GM23338 (cell line): ENCODE data around the gene SCAANT1.

Experiments used
- CREB1 ChIP-seq: fragments of 250-450 bp; sonication (Bioruptor Pico); IDR thresholded peaks from 2 replicates; pipeline ENCODE4 v1.5.0; 2020; ENCODE audit warnings: low read depth, mild to moderate bottlenecking, moderate library complexity
- CTCF ChIP-seq, 2 experiments: fragments of 200-600 bp in 1 of 2; sonication (generic) in 1 of 2; conservative IDR thresholded peaks; 2 replicates each; pipeline versions ENCODE4 v1.5.1 to v1.6.1; 2016 to 2017; ENCODE audit warnings: antibody characterized with exemption in 2 of 2, low read depth in 2 of 2, mild to moderate bottlenecking in 2 of 2, moderate library complexity in 1 of 2
- ETS1 ChIP-seq: IDR thresholded peaks from 2 replicates; pipeline ENCODE4 v1.6.1; 2016; ENCODE audit warnings: antibody characterized with exemption
- EZH2 ChIP-seq: fragments of 200-600 bp; sonication (generic); IDR thresholded peaks from one replicate; pipeline ENCODE4 v1.8.0; 2017; ENCODE audit warnings: antibody characterized with exemption, mild to moderate bottlenecking, low read depth; ENCODE audit not compliant: unreplicated experiment
- EZH2phosphoT487 ChIP-seq: fragments of 200-600 bp; sonication (generic); IDR thresholded peaks from one replicate; pipeline ENCODE4 v1.8.1; 2018; ENCODE audit warnings: antibody characterized with exemption; ENCODE audit not compliant: unreplicated experiment
- JUNB ChIP-seq: IDR thresholded peaks from one replicate; pipeline ENCODE4 v1.6.1; 2016; ENCODE audit warnings: antibody characterized with exemption; ENCODE audit not compliant: unreplicated experiment
- POLR2AphosphoS5 ChIP-seq: IDR thresholded peaks from 2 replicates; pipeline ENCODE4 v1.6.1; 2016; ENCODE audit warnings: antibody characterized with exemption, low read depth
- REST ChIP-seq: IDR thresholded peaks from one replicate; pipeline ENCODE4 v1.6.1; 2018; ENCODE audit warnings: antibody characterized with exemption; ENCODE audit not compliant: unreplicated experiment
- ZNF114 ChIP-seq: fragments of 250-450 bp; sonication (Bioruptor Pico); IDR thresholded peaks from 2 replicates; pipeline ENCODE4 v1.5.0; 2020; ENCODE audit warnings: mild to moderate bottlenecking, moderate library complexity
- ZNF331 ChIP-seq: fragments of 250-450 bp; sonication (Bioruptor Pico); IDR thresholded peaks from 2 replicates; pipeline ENCODE4 v1.5.0; 2020; ENCODE audit warnings: low read depth, mild to moderate bottlenecking, moderate library complexity
- ZNF462 ChIP-seq: fragments of 250-450 bp; sonication (Bioruptor Pico); IDR thresholded peaks from 2 replicates; pipeline ENCODE4 v1.5.0; 2020; ENCODE audit warnings: mild to moderate bottlenecking, moderate library complexity

GRCh38 chr3:63959146-63959545 lies 47.0 kb upstream of the SCAANT1 start:
- TF ChIP-seq CTCF (conservative IDR thresholded peaks at IDR 0.05; ENCODE audit: low read depth in 2 of 2) (no peak), REST (no peak), POLR2AphosphoS5 (no peak), ETS1 (no peak), ZNF331 (CRISPR knock-in tag) (no peak), EZH2 (no peak), EZH2phosphoT487 (no peak), CREB1 (CRISPR knock-in tag) (no peak), ZNF462 (CRISPR knock-in tag) (no peak), JUNB (no peak), ZNF114 (CRISPR knock-in tag) (no peak)
